DND-41 (cell line): Measurements from ENCODE around the gene VAV3.
A peak's percentile ranks its signal among the peaks of the same experiment; 100 is the strongest.

Source experiments
- ATAC-seq: fragments of 200-7000 bp; cut with Tn5 transposase; 3 replicates; pipeline ENCODE4 v1.9.1; 2021; ENCODE audit warnings: low read depth; ENCODE audit not compliant: insufficient read depth
- DNase-seq: peaks from one replicate; pipeline ENCODE4 v3.0.0-alpha.2; 2020
- H2AFZ ChIP-seq: 2 replicates; pipeline ENCODE4 v1.6.0; 2012; ENCODE audit warnings: low read depth, low read length
- H3K27ac ChIP-seq: 2 replicates; pipeline ENCODE4 v1.5.1; 2012; ENCODE audit warnings: low read length, inconsistent platforms
- H3K27me3 ChIP-seq: fragments of 200-600 bp; sonication (generic); 2 replicates; pipeline ENCODE4 v1.6.0; 2012; ENCODE audit warnings: low read length, mild to moderate bottlenecking, inconsistent platforms; ENCODE audit not compliant: insufficient read depth, poor library complexity
- H3K36me3 ChIP-seq: 2 replicates; pipeline ENCODE4 v1.5.1; 2012; ENCODE audit warnings: low read length, inconsistent platforms; ENCODE audit not compliant: insufficient read depth
- H3K4me1 ChIP-seq: 2 replicates; pipeline ENCODE4 v1.5.1; 2012; ENCODE audit warnings: mild to moderate bottlenecking, low read length; ENCODE audit not compliant: insufficient read depth
- H3K4me2 ChIP-seq: 2 replicates; pipeline ENCODE4 v1.6.0; 2012; ENCODE audit warnings: mild to moderate bottlenecking, moderate library complexity, low read length, inconsistent platforms; ENCODE audit not compliant: insufficient read depth
- H3K4me3 ChIP-seq, 2 experiments: fragments of 200-600 bp in 1 of 2; shearing (Covaris generic) in 1 of 2; 2 replicates each; pipeline ENCODE4 v1.5.1; 2012 to 2016; ENCODE audit warnings: inconsistent platforms in 2 of 2, low read length in 2 of 2, mild to moderate bottlenecking in 2 of 2, low read depth in 1 of 2, moderate library complexity in 1 of 2
- H3K79me2 ChIP-seq: 2 replicates; pipeline ENCODE4 v1.6.0; 2012; ENCODE audit warnings: low read length, inconsistent platforms; ENCODE audit not compliant: insufficient read depth
- H3K9ac ChIP-seq: 2 replicates; pipeline ENCODE4 v1.6.0; 2012; ENCODE audit warnings: low read depth, mild to moderate bottlenecking, inconsistent platforms, low read length, moderate library complexity
- H3K9me3 ChIP-seq: 2 replicates; pipeline ENCODE4 v1.5.1; 2012; ENCODE audit warnings: low read length, moderate library complexity, mild to moderate bottlenecking, inconsistent platforms; ENCODE audit not compliant: insufficient read depth, severe bottlenecking
- H4K20me1 ChIP-seq: 2 replicates; pipeline ENCODE4 v1.6.0; 2012; ENCODE audit warnings: low read length; ENCODE audit not compliant: insufficient read depth
- CTCF ChIP-seq: IDR thresholded peaks from 2 replicates; pipeline ENCODE4 v1.5.1; 2012; ENCODE audit warnings: borderline replicate concordance, low read length, moderate library complexity, mild to moderate bottlenecking; ENCODE audit not compliant: poor library complexity, severe bottlenecking; ENCODE audit errors: extremely low read depth
- EZH2 ChIP-seq: IDR thresholded peaks from 3 replicates; pipeline ENCODE4 v1.6.1; 2012; ENCODE audit warnings: borderline replicate concordance, low read depth, mild to moderate bottlenecking, moderate library complexity, low read length, inconsistent platforms; ENCODE audit not compliant: severe bottlenecking

Gene VAV3

GRCh38 chr1:107965110-107965991 is at the start of gene VAV3:
Gene VAV3 (minus strand): TSS chr1:107965180. CDS start chr1:107964869, 311 bp downstream.
- peak; percentile 76 for DNase-seq

GRCh38 chr1:108012553-108012952 is 47.6 kb upstream of the VAV3 start:
- Histone ChIP-seq H2AFZ (no peak overlapping the region), H4K20me1 (no peaks in the 10 kb centered on the region), H3K79me2 (no peaks in the 10 kb centered on the region), H3K4me2 (no peak overlapping the region), H3K4me1 (peaks cover 25% of the 10 kb centered on the region), H3K27me3 (no peaks in the 10 kb centered on the region), H3K9me3 (no peaks in the 10 kb centered on the region), H3K36me3 (no peaks in the 10 kb centered on the region), H3K27ac (no peak overlapping the region), H3K4me3 (no peak overlapping the region), H3K9ac (no peak overlapping the region)
- DNase-seq: no peak
- TF ChIP-seq EZH2: no peak
- no peak for TF ChIP-seq CTCF
- ATAC-seq: no peak

More at GRCh38 chr1:107965110-107965991, at the start of gene VAV3:
- Histone ChIP-seq H2AFZ (peak within 1 kb of the TSS; percentile 77), H3K4me1 (peaks cover 36% of the 10 kb centered on the region), H3K9ac (peak within 1 kb of the TSS; percentile 71), H3K27ac (peak within 1 kb of the TSS; percentile 77), H3K4me2 (peak within 1 kb of the TSS; percentile 86), H3K4me3 (peak within 1 kb of the TSS; percentile 58 to 81), H3K79me2 (peaks cover 45% of the 10 kb centered on the region), H4K20me1 (no peaks in the 10 kb centered on the region), H3K27me3 (no peaks in the 10 kb centered on the region), H3K9me3 (no peaks in the 10 kb centered on the region), H3K36me3 (no peaks in the 10 kb centered on the region; the same call in 1 of the 2 replicates)
- ATAC-seq: peak; percentile 76
- TF ChIP-seq CTCF: peak; percentile 77
- TF ChIP-seq EZH2: no peak

GRCh38 chr1:108011295-108011694 is 46.3 kb upstream of the VAV3 start:
- Histone ChIP-seq H3K4me1 (peaks cover 16% of the 10 kb centered on the region), H3K4me3 (no peak overlapping the region), H3K4me2 (no peak overlapping the region), H3K36me3 (no peaks in the 10 kb centered on the region), H3K79me2 (no peaks in the 10 kb centered on the region), H4K20me1 (no peaks in the 10 kb centered on the region), H3K9ac (no peak overlapping the region), H3K27me3 (no peaks in the 10 kb centered on the region), H3K9me3 (no peaks in the 10 kb centered on the region), H2AFZ (peak overlapping the region; percentile 14; the same call in 1 of the 2 replicates), H3K27ac (no peak overlapping the region)
- TF ChIP-seq EZH2 (no peak), CTCF (no peak)
- DNase-seq: no peak
- ATAC-seq: no peak
